Gastrocnemius medialis (tissue), 4 donors: ENCODE data around the gene AQP12A.
"Not testable (repeated sequence)": the region's sequence is repeated elsewhere in the genome, so short reads cannot be mapped to it uniquely, and the experiment has no call there.

Experiments used
- CTCF ChIP-seq, 5 experiments: fragments of 450-650 bp in 3 of 5; fragments of 200-600 bp in 2 of 5; sonication (generic) in 2 of 5; IDR thresholded peaks in 4 of 5; conservative IDR thresholded peaks in 1 of 5; 1 replicate in 4 of 5; 2 replicates in 1 of 5; pipeline ENCODE4 v1.5.1; 2016 to 2019; ENCODE audit warnings: antibody characterized with exemption in 5 of 5, mild to moderate bottlenecking in 3 of 5, moderate library complexity in 3 of 5
- POLR2A ChIP-seq, 2 donors: fragments of 450-650 bp; IDR thresholded peaks; one replicate each; pipeline ENCODE4 v1.6.1; 2017; ENCODE audit warnings: antibody characterized with exemption in 2 of 2, mild to moderate bottlenecking in 2 of 2, moderate library complexity in 2 of 2

DNA sequence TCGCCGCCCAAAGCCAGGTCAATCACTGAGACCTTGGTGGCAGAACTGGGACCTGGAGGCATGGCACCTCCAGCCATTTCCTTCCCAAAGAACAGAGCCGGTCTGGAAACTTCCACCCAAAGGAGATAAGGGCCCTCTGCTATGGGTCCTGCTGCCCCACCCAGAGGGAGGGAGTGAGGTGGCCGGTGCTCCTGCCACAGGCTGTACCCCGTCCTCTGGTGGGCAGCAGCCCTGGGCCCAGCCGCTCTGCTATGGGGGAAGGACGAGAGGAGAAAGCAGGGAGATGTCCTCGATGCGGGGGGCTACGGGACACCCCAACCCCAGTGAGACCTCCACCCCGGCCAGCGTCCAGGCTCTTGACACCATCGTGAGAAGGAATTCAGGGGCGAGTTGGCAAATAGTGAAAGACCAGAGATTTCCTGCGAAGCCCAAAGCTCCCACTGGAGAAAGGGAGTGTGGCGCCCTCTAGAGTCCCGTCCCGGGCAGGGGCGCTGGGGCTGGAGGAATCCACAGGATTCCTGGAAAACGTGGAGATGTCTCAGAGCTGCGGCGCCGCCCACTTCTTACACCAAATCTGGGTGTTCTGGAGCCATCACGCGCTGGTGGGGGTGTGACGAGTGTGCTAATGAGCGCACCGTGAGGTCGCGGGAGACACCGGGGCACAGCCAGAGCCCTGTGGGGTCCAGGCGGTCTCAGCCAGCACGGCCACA lies 7.3 kb downstream of the AQP12A start:
- TF ChIP-seq CTCF (IDR thresholded peaks at IDR 0.05 in 4 of 5, conservative IDR thresholded peaks at IDR 0.05 in 1 of 5); POLR2A (IDR thresholded peaks at IDR 0.05): not testable (repeated sequence)
